SU-DHL-6 (cell line): ENCODE data around the gene DOK7.

Experiments used
- H2AFZ ChIP-seq: fragments of 200-600 bp; sonication (generic); 2 replicates; pipeline ENCODE4 v1.6.1; 2014; ENCODE audit warnings: low read depth, mild to moderate bottlenecking, moderate library complexity, mixed read lengths, antibody characterized with exemption, low read length; ENCODE audit not compliant: severe bottlenecking
- H3F3A ChIP-seq: fragments of 200-600 bp; shearing (Covaris generic); 2 replicates; pipeline ENCODE4 v1.6.0; 2016; ENCODE audit warnings: antibody characterized with exemption, mild to moderate bottlenecking; ENCODE audit not compliant: insufficient read depth
- H3K27ac ChIP-seq: fragments of 200-600 bp; sonication (generic); 2 replicates; pipeline ENCODE4 v1.5.1; 2016; ENCODE audit warnings: low read depth, mild to moderate bottlenecking, low read length, moderate library complexity, mixed read lengths
- H3K27me3 ChIP-seq: fragments of 200-600 bp; sonication (generic), shearing (Covaris generic); 2 replicates; pipeline ENCODE4 v1.6.0; 2014; ENCODE audit warnings: mild to moderate bottlenecking, low read length
- H3K36me3 ChIP-seq: fragments of 200-600 bp; sonication (generic); 2 replicates; pipeline ENCODE4 v1.6.1; 2014; ENCODE audit warnings: mild to moderate bottlenecking, low read length, mixed read lengths
- H3K4me2 ChIP-seq: fragments of 300-600, 200-600 bp; shearing (Covaris generic), sonication (generic); 2 replicates; pipeline ENCODE4 v1.6.0; 2014; ENCODE audit warnings: low read length, low read depth, mild to moderate bottlenecking; ENCODE audit not compliant: poor library complexity, severe bottlenecking
- H3K4me3 ChIP-seq: fragments of 200-600 bp; sonication (generic); 2 replicates; pipeline ENCODE4 v1.5.1; 2014; ENCODE audit warnings: antibody characterized with exemption, low read length, mild to moderate bottlenecking, mixed read lengths; ENCODE audit not compliant: insufficient read depth, poor library complexity, severe bottlenecking
- H3K79me2 ChIP-seq: fragments of 200-600 bp; sonication (generic); 2 replicates; pipeline ENCODE4 v1.6.1; 2014; ENCODE audit warnings: mild to moderate bottlenecking, low read length, moderate library complexity; ENCODE audit not compliant: insufficient read depth
- H3K9ac ChIP-seq: fragments of 200-600 bp; sonication (generic); 2 replicates; pipeline ENCODE4 v1.7.0; 2014; ENCODE audit warnings: mild to moderate bottlenecking, low read length
- H3K9me2 ChIP-seq: fragments of 200-600 bp; sonication (generic); replicated peaks from 2 replicates; pipeline ENCODE4 v1.6.1; 2014; ENCODE audit warnings: low read length; ENCODE audit not compliant: insufficient read depth
- H3K9me3 ChIP-seq: fragments of 200-600 bp; sonication (generic); 2 replicates; pipeline ENCODE4 v1.6.1; 2014; ENCODE audit warnings: low read length, mixed read lengths; ENCODE audit not compliant: insufficient read depth
- H4K20me1 ChIP-seq: fragments of 200-600 bp; sonication (generic); 2 replicates; pipeline ENCODE4 v1.6.1; 2014; ENCODE audit warnings: low read depth, mild to moderate bottlenecking, antibody characterized with exemption, low read length, moderate library complexity, mixed read lengths
- CTCF ChIP-seq: fragments of 200-600 bp; sonication (generic); IDR thresholded peaks from one replicate; pipeline ENCODE4 v1.5.1; 2017; ENCODE audit warnings: antibody characterized with exemption, mild to moderate bottlenecking, low read length, moderate library complexity; ENCODE audit not compliant: insufficient read depth, poor library complexity, severe bottlenecking
- EZH2phosphoT487 ChIP-seq: fragments of 200-600 bp; sonication (generic), shearing (Covaris generic); conservative IDR thresholded peaks from 2 replicates; pipeline ENCODE4 v1.6.1; 2018; ENCODE audit warnings: mild to moderate bottlenecking, antibody characterized with exemption, low read length, moderate library complexity, mixed read lengths

The DOK7 gene

GRCh38 chr4:3489451-3489962 is 26.4 kb downstream of the DOK7 start:
- no peaks in the 10 kb centered on the region for H3K79me2 ChIP-seq
- H3K27ac ChIP-seq = no peak overlapping the region
- H3F3A ChIP-seq = no peaks in the 10 kb centered on the region
- no peak overlapping the region for H3K4me3 ChIP-seq
- TF ChIP-seq CTCF (no peak), EZH2phosphoT487 (no peak)
- H2AFZ ChIP-seq = no peak overlapping the region
- H3K9me2 ChIP-seq = no peaks in the 10 kb centered on the region
- no peak overlapping the region for H3K9ac ChIP-seq
- no peaks in the 10 kb centered on the region for H3K9me3 ChIP-seq
- H3K36me3 ChIP-seq = no peaks in the 10 kb centered on the region
- H3K4me2 ChIP-seq = no peak overlapping the region
- no peaks in the 10 kb centered on the region for H3K27me3 ChIP-seq
- H4K20me1 ChIP-seq = no peaks in the 10 kb centered on the region

GRCh38 chr4:3491681-3492405 is 28.7 kb downstream of the DOK7 start:
- Histone ChIP-seq H3F3A (no peaks in the 10 kb centered on the region), H3K4me3 (no peak overlapping the region), H3K9ac (no peak overlapping the region), H3K27me3 (no peaks in the 10 kb centered on the region), H2AFZ (no peak overlapping the region), H3K79me2 (no peaks in the 10 kb centered on the region), H3K4me2 (no peak overlapping the region), H4K20me1 (no peaks in the 10 kb centered on the region), H3K36me3 (no peaks in the 10 kb centered on the region), H3K9me3 (no peaks in the 10 kb centered on the region), H3K27ac (no peak overlapping the region), H3K9me2 (no peaks in the 10 kb centered on the region)
- no peak for TF ChIP-seq CTCF
- TF ChIP-seq EZH2phosphoT487 = no peak

DNA sequence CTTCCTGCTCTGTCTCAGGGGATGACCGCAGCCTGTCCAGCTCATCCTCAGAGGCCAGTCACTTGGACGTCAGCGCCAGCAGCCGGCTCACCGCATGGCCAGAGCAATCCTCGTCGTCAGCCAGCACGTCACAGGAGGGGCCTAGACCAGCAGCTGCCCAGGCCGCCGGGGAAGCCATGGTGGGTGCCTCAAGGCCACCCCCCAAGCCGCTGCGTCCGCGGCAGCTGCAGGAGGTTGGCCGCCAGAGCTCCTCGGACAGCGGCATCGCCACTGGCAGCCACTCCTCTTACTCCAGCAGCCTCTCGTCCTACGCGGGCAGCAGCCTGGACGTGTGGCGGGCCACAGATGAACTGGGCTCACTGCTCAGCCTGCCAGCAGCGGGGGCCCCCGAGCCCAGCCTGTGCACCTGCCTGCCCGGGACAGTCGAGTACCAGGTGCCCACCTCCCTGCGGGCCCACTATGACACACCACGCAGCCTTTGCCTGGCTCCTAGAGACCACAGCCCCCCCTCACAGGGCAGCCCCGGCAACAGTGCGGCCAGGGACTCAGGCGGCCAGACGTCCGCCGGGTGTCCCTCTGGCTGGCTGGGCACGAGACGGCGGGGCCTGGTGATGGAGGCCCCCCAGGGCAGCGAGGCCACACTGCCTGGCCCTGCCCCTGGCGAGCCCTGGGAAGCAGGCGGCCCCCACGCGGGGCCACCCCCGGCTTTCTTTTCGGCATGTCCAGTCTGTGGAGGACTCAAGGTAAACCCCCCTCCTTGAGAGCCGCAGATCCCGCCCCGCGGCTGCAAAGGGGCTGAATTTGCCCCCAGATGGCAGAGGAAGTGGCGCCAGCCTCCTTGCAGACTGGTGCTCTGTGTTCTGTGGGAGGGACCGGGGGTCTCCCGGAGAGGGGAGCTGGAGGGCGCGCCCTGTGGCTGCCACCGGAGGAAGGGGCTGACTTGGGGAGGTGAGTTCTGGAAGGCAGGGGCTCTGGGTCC is 29.9 kb downstream of the DOK7 start:
- Histone ChIP-seq H3K79me2 (no peaks in the 10 kb centered on the region), H3F3A (no peaks in the 10 kb centered on the region), H3K4me2 (no peak overlapping the region), H3K4me3 (no peak overlapping the region), H3K9me2 (no peaks in the 10 kb centered on the region), H2AFZ (no peak overlapping the region), H3K27me3 (no peaks in the 10 kb centered on the region), H3K9ac (no peak overlapping the region), H3K9me3 (no peaks in the 10 kb centered on the region), H3K27ac (no peak overlapping the region), H4K20me1 (no peaks in the 10 kb centered on the region), H3K36me3 (no peaks in the 10 kb centered on the region)
- no peak for TF ChIP-seq EZH2phosphoT487
- no peak for TF ChIP-seq CTCF
